HepG2 (cell line): ENCODE measurements around the gene MAN2B2. TPM values are rescaled to one million over a fixed set of nuclear protein-coding genes. Genes with fewer than 3 reads are reported as not detected.

Source experiments
- AHR ChIP-seq: IDR thresholded peaks from 2 replicates; pipeline ENCODE4 v1.6.1; 2018; ENCODE audit warnings: missing genetic modification reagents, missing compliant biosample characterization
- BCLAF1 ChIP-seq: fragments of 450-650 bp; IDR thresholded peaks from 2 replicates; pipeline ENCODE4 v1.6.1; 2017; ENCODE audit warnings: mild to moderate bottlenecking
- CHCHD3 ChIP-seq: sonication (generic); formaldehyde crosslinking; IDR thresholded peaks from 2 replicates; pipeline ENCODE4 v1.8.0; 2022; ENCODE audit warnings: mild to moderate bottlenecking, missing genetic modification reagents, moderate library complexity
- DR1 ChIP-seq: sonication (generic); formaldehyde crosslinking; IDR thresholded peaks from 2 replicates; pipeline ENCODE4 v1.8.0; 2021; ENCODE audit warnings: mild to moderate bottlenecking, missing genetic modification reagents, inconsistent platforms
- GFI1 ChIP-seq: sonication (generic); formaldehyde crosslinking; IDR thresholded peaks from 2 replicates; pipeline ENCODE4 v1.5.0; 2020; ENCODE audit warnings: missing genetic modification reagents, mild to moderate bottlenecking, borderline replicate concordance
- HNRNPL ChIP-seq: fragments of 200-400 bp; formaldehyde crosslinking; IDR thresholded peaks from 2 replicates; pipeline ENCODE4 v1.6.1; 2017; ENCODE audit warnings: mild to moderate bottlenecking, low read depth, low read length
- KAT7 ChIP-seq: IDR thresholded peaks from 2 replicates; pipeline ENCODE4 v1.6.1; 2018; ENCODE audit warnings: borderline replicate concordance, missing compliant biosample characterization
- LRRFIP1 ChIP-seq: sonication (generic); formaldehyde crosslinking; conservative IDR thresholded peaks from 2 replicates; pipeline ENCODE4 v1.4.0; 2020; ENCODE audit warnings: missing genetic modification reagents
- RARG ChIP-seq: sonication (generic); formaldehyde crosslinking; IDR thresholded peaks from 2 replicates; pipeline ENCODE4 v1.4.0; 2020; ENCODE audit warnings: low read depth, mild to moderate bottlenecking, missing genetic modification reagents
- REL ChIP-seq: sonication (generic); formaldehyde crosslinking; conservative IDR thresholded peaks from 2 replicates; pipeline ENCODE4 v1.8.0; 2022; ENCODE audit warnings: mild to moderate bottlenecking, missing genetic modification reagents, moderate library complexity
- SMARCC2 ChIP-seq: fragments of 450-650 bp; IDR thresholded peaks from 2 replicates; pipeline ENCODE4 v1.6.1; 2017; ENCODE audit warnings: antibody characterized with exemption, mild to moderate bottlenecking
- SNAPC4 ChIP-seq: sonication (generic); formaldehyde crosslinking; IDR thresholded peaks from 2 replicates; pipeline ENCODE4 v1.4.0; 2020; ENCODE audit warnings: mild to moderate bottlenecking, missing genetic modification reagents
- ZKSCAN5 ChIP-seq: sonication (generic); formaldehyde crosslinking; IDR thresholded peaks from 2 replicates; pipeline ENCODE4 v1.5.1; 2020; ENCODE audit warnings: mild to moderate bottlenecking, missing genetic modification reagents
- ZNF605 ChIP-seq: sonication (generic); formaldehyde crosslinking; IDR thresholded peaks from 2 replicates; pipeline ENCODE4 v1.8.0; 2022; ENCODE audit warnings: mild to moderate bottlenecking, missing genetic modification reagents
- ZNF672 ChIP-seq: sonication (generic); formaldehyde crosslinking; IDR thresholded peaks from 2 replicates; pipeline ENCODE4 v1.8.1; 2022; ENCODE audit warnings: missing genetic modification reagents
- ZNF781 ChIP-seq: sonication (generic); formaldehyde crosslinking; IDR thresholded peaks from 2 replicates; pipeline ENCODE4 v1.5.1; 2020; ENCODE audit warnings: borderline replicate concordance, mild to moderate bottlenecking, missing genetic modification reagents; ENCODE audit errors: not compliant biosample characterization
- ZNF850 ChIP-seq: sonication (generic); formaldehyde crosslinking; conservative IDR thresholded peaks from 2 replicates; pipeline ENCODE4 v1.9.0; 2021; ENCODE audit warnings: mild to moderate bottlenecking, missing genetic modification reagents
- polyA plus RNA-seq, 8 experiments: library from polyadenylated mRNA; depleted of rRNA in 3 of 8; stranded (reverse) in 7 of 8; unstranded in 1 of 8; fragments of >200 nt; fragmentation: Illumina TruSeq in 4 of 8; extraction: Trizol in 4 of 8; gene quantifications; 2 replicates each; pipeline versions ENCODE4 v1.2.1 to v1.2.3, GENCODE V29; 2011 to 2016; ENCODE audit warnings: low read depth in 4 of 8, missing spikeins in 1 of 8, mixed read lengths in 1 of 8; ENCODE audit not compliant: insufficient read depth in 1 of 8
- total RNA-seq, 5 experiments: library from RNA; depleted of rRNA; stranded (reverse); fragments of >200 nt; fragmentation: Illumina TruSeq; extraction: Trizol; gene quantifications; 2 replicates each; pipeline ENCODE4 v1.2.3, GENCODE V29; 2016; ENCODE audit warnings: low read depth in 1 of 5
- TF ChIP-seq, protein P1 (sequence below): sonication (generic); formaldehyde crosslinking; IDR thresholded peaks from 2 replicates; pipeline ENCODE4 v1.5.1; 2020; ENCODE audit warnings: mild to moderate bottlenecking, missing genetic modification reagents, borderline replicate concordance

MAN2B2 gene
- total and polyA plus RNA-seq, 2 of the 13 experiments (the other 11 are each of a cell fraction or from before 2014, with no cell fraction given) = 4.8 to 5.4 TPM

DNA sequence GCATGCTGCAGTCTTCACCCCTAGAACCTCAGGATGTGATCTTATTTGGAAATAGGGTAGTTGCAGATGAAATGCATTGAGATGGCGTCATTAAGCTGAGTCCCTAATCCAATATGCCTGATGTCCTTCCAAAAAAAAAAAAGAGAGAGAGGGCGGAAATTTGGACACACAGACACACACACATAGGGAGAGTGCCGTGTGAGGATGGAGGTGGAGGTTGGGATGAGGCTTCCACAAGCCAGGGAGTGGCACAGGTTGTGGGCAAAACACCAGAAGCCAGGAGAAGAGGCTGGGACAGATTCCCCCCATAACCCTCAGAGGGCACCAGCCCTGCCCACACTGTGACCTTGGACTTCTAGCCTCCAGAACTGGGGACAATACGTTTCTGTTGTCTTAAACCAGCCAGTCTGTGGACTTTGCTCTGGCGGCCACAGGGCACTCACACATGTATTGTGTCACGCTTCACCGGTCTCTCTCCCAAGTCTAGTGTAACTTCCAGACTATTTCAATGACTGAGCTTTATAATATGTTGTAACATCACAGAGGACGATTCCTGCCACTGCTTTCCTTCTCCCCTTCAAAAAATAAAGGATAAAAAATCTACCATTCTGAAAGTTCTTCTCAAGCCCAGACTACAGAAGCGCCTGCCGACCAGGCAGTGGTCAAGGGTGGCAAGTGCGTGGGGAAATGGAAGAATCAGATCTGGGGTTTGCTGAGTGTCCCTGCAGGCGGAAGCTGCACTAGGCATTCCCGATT lies 35.8 kb upstream of the MAN2B2 start (continued):
- TF ChIP-seq REL (CRISPR knock-in tag) (no peak), KAT7 (CRISPR knock-in tag) (no peak), BCLAF1 (no peak), ZKSCAN5 (CRISPR knock-in tag) (no peak), GFI1 (CRISPR knock-in tag) (no peak), ZNF781 (CRISPR knock-in tag) (no peak), SNAPC4 (CRISPR knock-in tag) (no peak), CHCHD3 (CRISPR knock-in tag) (no peak), DR1 (no peak), ZNF605 (CRISPR knock-in tag) (no peak), AHR (CRISPR knock-in tag) (no peak), LRRFIP1 (CRISPR knock-in tag) (no peak), RARG (CRISPR knock-in tag) (no peak), ZNF672 (no peak), ZNF850 (CRISPR knock-in tag) (no peak), HNRNPL (peak; percentile 79; the same call in 1 of the 2 replicates), SMARCC2 (no peak)
- TF ChIP-seq, protein P1, sequence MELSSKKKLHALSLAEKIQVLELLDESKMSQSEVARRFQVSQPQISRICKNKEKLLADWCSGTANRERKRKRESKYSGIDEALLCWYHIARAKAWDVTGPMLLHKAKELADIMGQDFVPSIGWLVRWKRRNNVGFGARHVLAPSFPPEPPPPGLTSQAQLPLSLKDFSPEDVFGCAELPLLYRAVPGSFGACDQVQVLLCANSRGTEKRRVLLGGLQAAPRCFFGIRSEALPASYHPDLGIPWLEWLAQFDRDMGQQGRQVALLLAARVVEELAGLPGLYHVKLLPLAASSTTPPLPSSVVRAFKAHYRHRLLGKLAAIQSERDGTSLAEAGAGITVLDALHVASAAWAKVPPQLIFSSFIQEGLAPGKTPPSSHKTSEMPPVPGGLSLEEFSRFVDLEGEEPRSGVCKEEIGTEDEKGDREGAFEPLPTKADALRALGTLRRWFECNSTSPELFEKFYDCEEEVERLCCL (CRISPR knock-in tag) = no peak
